ACC112 (cell line): Measurements from ENCODE around the gene CDH22.

Experiments
- H2AFZ ChIP-seq: fragments of 200-600 bp; sonication (generic); one replicate; pipeline ENCODE4 v1.6.0; 2017; ENCODE audit warnings: antibody characterized with exemption, low read length; ENCODE audit not compliant: unreplicated experiment
- H3K27ac ChIP-seq: fragments of 200-600 bp; sonication (generic); 2 replicates; pipeline ENCODE4 v1.5.1; 2014; ENCODE audit warnings: low read depth, mild to moderate bottlenecking, antibody characterized with exemption, low read length, moderate library complexity
- H3K27me3 ChIP-seq: fragments of 200-600 bp; sonication (generic); 2 replicates; pipeline ENCODE4 v1.6.1; 2014; ENCODE audit warnings: mild to moderate bottlenecking, antibody characterized with exemption, low read length, moderate library complexity, mixed read lengths; ENCODE audit not compliant: insufficient read depth
- H3K36me3 ChIP-seq: fragments of 200-600 bp; sonication (generic); 2 replicates; pipeline ENCODE4 v1.6.1; 2016; ENCODE audit warnings: mild to moderate bottlenecking, antibody characterized with exemption, low read length, moderate library complexity, mixed read lengths; ENCODE audit not compliant: insufficient read depth
- H3K4me1 ChIP-seq: fragments of 200-600 bp; sonication (generic); one replicate; pipeline ENCODE4 v1.6.1; 2016; ENCODE audit warnings: low read length, mixed read lengths; ENCODE audit not compliant: insufficient read depth, unreplicated experiment, control insufficient read depth
- H3K4me3 ChIP-seq: fragments of 200-600 bp; sonication (generic); 2 replicates; pipeline ENCODE4 v1.5.1; 2014; ENCODE audit warnings: mild to moderate bottlenecking, low read depth, low read length
- H3K79me2 ChIP-seq: fragments of 200-600 bp; sonication (generic); one replicate; pipeline ENCODE4 v1.6.0; 2016; ENCODE audit warnings: low read length; ENCODE audit not compliant: control insufficient read depth, unreplicated experiment, insufficient read depth

Gene CDH22

GRCh38 chr20:46240065-46240464 lies 68.2 kb downstream of the CDH22 start:
- no peaks in the 10 kb centered on the region for H3K79me2 ChIP-seq
- H3K27me3 ChIP-seq, result peaks cover 82% of the 10 kb centered on the region
- no peaks in the 10 kb centered on the region for H3K36me3 ChIP-seq
- H3K4me1 ChIP-seq, result no peaks in the 10 kb centered on the region
- no peak overlapping the region for H2AFZ ChIP-seq
- no peak overlapping the region for H3K27ac ChIP-seq
- H3K4me3 ChIP-seq, result no peak overlapping the region

DNA sequence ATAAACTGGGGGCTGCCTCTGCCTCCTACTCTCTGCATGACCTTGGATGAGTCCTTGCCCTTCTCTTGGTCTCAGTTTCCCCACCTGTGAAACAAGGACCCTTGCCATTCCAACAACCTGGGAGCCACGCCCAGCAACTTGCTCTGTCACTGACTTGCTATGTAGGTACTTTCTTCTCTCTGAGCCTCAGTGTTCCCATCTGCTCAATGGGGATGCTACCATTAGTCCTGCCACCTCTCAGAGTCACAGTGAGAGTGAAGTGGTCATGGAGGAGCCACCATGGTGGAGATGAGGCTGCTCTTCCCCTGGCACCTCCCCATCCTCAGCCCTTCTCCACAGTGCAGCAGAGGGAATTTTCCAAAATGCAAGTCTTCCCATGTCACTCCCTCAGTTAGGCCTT lies 70.6 kb downstream of the CDH22 start:
- Histone ChIP-seq H3K36me3 (no peaks in the 10 kb centered on the region), H3K27me3 (peaks cover 89% of the 10 kb centered on the region), H3K79me2 (no peaks in the 10 kb centered on the region), H3K4me1 (no peaks in the 10 kb centered on the region), H2AFZ (no peak overlapping the region), H3K4me3 (no peak overlapping the region), H3K27ac (no peak overlapping the region)

- no peak overlapping the region for H3K4me3 ChIP-seq
- H3K4me1 ChIP-seq, result no peaks in the 10 kb centered on the region
- H2AFZ ChIP-seq, result no peak overlapping the region
- peaks cover 89% of the 10 kb centered on the region for H3K27me3 ChIP-seq
- no peaks in the 10 kb centered on the region for H3K36me3 ChIP-seq
- no peak overlapping the region for H3K27ac ChIP-seq
- no peaks in the 10 kb centered on the region for H3K79me2 ChIP-seq
Observed at GRCh38 chr20:46237227-46237626, 71.1 kb downstream of the CDH22 start.

DNA sequence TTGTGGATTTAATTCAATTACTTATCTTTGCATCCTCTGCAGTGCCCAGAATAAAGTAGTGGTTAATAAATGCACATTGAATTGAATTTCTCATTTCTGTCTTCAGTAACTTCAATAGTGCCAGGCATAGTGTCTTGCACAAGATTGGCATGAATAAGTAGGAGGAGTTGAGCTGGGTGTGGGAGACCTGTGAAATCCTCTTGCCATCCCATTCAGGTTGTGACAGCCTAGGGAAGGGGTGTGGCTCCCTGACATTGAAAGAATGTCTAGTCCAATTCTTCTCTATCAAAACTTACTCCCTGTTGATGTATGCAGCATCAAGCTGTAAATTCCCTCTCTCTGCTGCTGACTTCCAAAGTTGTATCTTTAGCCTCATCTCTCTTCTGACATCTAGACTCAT lies 73.2 kb downstream of the CDH22 start:
- Histone ChIP-seq H3K4me3 (no peak overlapping the region), H3K79me2 (no peaks in the 10 kb centered on the region), H3K36me3 (no peaks in the 10 kb centered on the region), H2AFZ (no peak overlapping the region), H3K27me3 (peaks cover 77% of the 10 kb centered on the region), H3K27ac (no peak overlapping the region), H3K4me1 (no peaks in the 10 kb centered on the region)

GRCh38 chr20:46233701-46234100 lies 74.6 kb downstream of the CDH22 start:
- Histone ChIP-seq H3K4me3 (no peak overlapping the region), H3K27me3 (peaks cover 63% of the 10 kb centered on the region), H3K4me1 (no peaks in the 10 kb centered on the region), H3K36me3 (no peaks in the 10 kb centered on the region), H3K27ac (no peak overlapping the region), H2AFZ (no peak overlapping the region), H3K79me2 (no peaks in the 10 kb centered on the region)

- no peaks in the 10 kb centered on the region for H3K36me3 ChIP-seq
- no peak overlapping the region for H2AFZ ChIP-seq
Observed at GRCh38 chr20:46232539-46232938, 75.8 kb downstream of the CDH22 start.

DNA sequence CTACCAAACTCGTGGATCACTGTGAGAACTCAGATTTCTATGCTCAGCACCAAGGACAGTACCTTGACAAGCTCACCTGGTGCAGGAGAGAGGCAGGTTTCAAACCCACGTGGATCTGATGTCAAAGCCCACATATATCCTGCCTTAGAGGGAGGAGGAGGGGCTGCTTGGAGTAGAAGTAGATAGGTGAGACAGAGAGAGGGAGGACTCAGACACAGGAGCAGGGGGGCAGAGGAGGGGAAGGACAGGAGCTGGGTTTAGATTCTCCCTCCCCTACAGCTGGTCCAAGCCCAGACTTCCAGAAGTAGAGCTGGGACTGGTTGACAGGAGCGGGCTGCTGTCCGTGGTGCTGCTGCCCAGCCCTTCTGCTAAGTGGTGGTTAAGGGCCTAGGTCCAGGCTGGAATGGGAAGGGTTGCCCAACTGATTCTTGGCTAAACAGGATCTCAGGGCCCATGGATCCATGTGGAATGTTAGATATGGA lies 77.5 kb downstream of the CDH22 start:
- Histone ChIP-seq H3K4me1 (peaks cover 7% of the 10 kb centered on the region), H3K27me3 (peaks cover 42% of the 10 kb centered on the region), H3K27ac (no peak overlapping the region), H3K4me3 (no peak overlapping the region), H2AFZ (no peak overlapping the region), H3K36me3 (no peaks in the 10 kb centered on the region), H3K79me2 (no peaks in the 10 kb centered on the region)

More at GRCh38 chr20:46232539-46232938, 75.8 kb downstream of the CDH22 start:
- Histone ChIP-seq H3K27ac (no peak overlapping the region), H3K4me1 (no peaks in the 10 kb centered on the region), H3K27me3 (peaks cover 52% of the 10 kb centered on the region), H3K79me2 (no peaks in the 10 kb centered on the region), H3K4me3 (no peak overlapping the region)

DNA sequence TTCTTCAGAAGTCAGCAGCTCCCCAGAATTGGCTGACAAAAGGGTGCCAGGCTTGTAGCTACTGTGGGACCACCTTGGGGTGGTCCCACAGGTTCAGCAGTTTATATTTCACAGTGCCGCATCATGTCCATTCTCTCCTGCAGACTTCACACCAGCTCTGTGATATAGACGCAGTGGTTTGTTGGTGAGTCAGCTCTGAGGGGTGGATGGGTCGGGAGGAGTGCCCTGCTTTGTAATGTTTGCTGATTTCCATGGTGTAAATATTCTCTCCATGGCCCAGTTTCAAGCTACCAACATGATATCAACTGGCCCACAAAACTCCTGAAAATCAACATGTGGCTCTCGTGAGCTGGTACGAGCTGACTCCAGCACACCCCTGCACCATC lies 78.2 kb downstream of the CDH22 start:
- Histone ChIP-seq H3K79me2 (no peaks in the 10 kb centered on the region), H3K36me3 (no peaks in the 10 kb centered on the region), H3K27me3 (peaks cover 42% of the 10 kb centered on the region), H3K27ac (no peak overlapping the region), H3K4me3 (no peak overlapping the region), H3K4me1 (peaks cover 7% of the 10 kb centered on the region), H2AFZ (no peak overlapping the region)

DNA sequence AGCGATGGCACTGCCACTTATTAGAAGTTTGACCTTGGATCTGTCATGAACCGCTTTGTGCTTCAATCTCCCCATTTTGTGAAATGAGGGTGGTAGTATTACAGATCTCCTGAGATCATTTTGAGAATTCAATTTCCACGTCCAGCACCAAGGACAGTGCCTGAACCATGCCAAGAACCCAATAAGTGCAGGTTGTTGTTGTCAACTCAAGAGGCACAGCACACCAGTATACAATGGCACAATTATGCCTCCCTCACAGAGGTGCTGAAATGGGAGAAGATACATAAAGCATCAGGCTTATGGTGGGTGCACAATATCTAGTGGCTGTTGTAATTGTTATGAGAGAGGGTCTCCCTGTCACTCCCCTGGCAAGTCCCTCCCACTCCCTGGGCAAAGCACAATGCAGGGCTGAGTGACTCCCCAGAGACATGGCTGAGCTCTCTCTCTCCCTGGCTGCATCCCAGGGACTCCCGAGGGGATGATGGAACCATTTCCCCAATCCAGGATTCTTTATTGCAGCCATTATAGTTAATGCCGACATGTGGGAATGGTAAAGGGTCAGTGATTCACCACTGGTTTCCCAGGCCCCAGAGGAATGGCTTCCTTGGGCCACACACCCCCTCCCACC lies 78.7 kb downstream of the CDH22 start:
- no peak overlapping the region for H3K4me3 ChIP-seq
- no peaks in the 10 kb centered on the region for H3K36me3 ChIP-seq
- peaks cover 7% of the 10 kb centered on the region for H3K4me1 ChIP-seq
- H3K27ac ChIP-seq, result no peak overlapping the region
- no peaks in the 10 kb centered on the region for H3K79me2 ChIP-seq
- H2AFZ ChIP-seq, result no peak overlapping the region
- H3K27me3 ChIP-seq, result peaks cover 43% of the 10 kb centered on the region

DNA sequence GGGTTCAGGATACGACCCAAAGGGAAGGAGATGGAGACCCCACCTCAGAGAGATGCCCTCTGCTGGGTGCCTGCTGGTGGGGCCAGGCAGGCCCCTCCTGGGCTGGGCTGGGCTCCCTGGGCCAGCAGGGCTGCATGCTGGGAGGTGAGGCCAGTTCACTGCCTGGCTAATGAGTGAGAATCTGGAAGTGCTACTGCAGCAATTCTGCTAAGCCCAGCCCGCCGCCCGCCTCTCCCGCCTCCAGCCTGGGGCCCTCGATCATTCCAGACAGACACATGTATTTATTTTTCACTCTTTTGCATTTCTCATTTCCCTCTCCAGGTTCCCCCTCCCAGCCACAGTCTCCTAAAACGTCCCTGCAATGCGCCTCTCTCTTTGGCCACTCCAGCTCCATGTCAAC lies 79.6 kb downstream of the CDH22 start:
- peaks cover 41% of the 10 kb centered on the region for H3K27me3 ChIP-seq
- H3K79me2 ChIP-seq, result no peaks in the 10 kb centered on the region

GRCh38 chr20:46227272-46227767 lies 81.0 kb downstream of the CDH22 start:
- Histone ChIP-seq H3K27ac (no peak overlapping the region), H3K4me3 (no peak overlapping the region), H3K36me3 (no peaks in the 10 kb centered on the region), H2AFZ (no peak overlapping the region), H3K4me1 (peaks cover 7% of the 10 kb centered on the region), H3K27me3 (peaks cover 35% of the 10 kb centered on the region), H3K79me2 (no peaks in the 10 kb centered on the region)

More for the DNA sequence above, 79.6 kb downstream of the CDH22 start:
- Histone ChIP-seq H3K4me3 (no peak overlapping the region), H3K36me3 (no peaks in the 10 kb centered on the region), H2AFZ (no peak overlapping the region), H3K4me1 (peaks cover 7% of the 10 kb centered on the region), H3K27ac (no peak overlapping the region)
